GM23338 (cell line): ENCODE results near the gene DHRS13. TPM values are rescaled to one million over a fixed set of nuclear protein-coding genes. Genes with fewer than 3 reads are reported as not detected.
A peak's percentile ranks its signal among the peaks of the same experiment; 100 is the strongest.

ENCODE experiments used
- ATAC-seq: fragments of 200-7000 bp; cut with Tn5 transposase; 3 replicates; pipeline ENCODE4 v1.9.1; 2020
- DNase-seq: peaks from one replicate; pipeline ENCODE4 v3.0.0-alpha.2; 2015; ENCODE audit warnings: low spot score
- H2AFZ ChIP-seq: fragments of 200-600 bp; sonication (generic); 2 replicates; pipeline ENCODE4 v1.8.0; 2016; ENCODE audit warnings: antibody characterized with exemption, mild to moderate bottlenecking, moderate library complexity
- H3F3A ChIP-seq: fragments of 200-600 bp; sonication (generic); replicated peaks from 2 replicates; pipeline ENCODE4 v1.8.0; 2017; ENCODE audit warnings: antibody characterized with exemption, mixed run types, low read depth
- H3K27ac ChIP-seq: fragments of 200-600 bp; sonication (generic); 2 replicates; pipeline ENCODE4 v1.6.1; 2016; ENCODE audit warnings: low read depth
- H3K27me3 ChIP-seq: fragments of 200-600 bp; sonication (generic); 2 replicates; pipeline ENCODE4 v1.8.0; 2016; ENCODE audit warnings: mild to moderate bottlenecking, mixed run types, moderate library complexity; ENCODE audit not compliant: insufficient read depth
- H3K36me3 ChIP-seq: fragments of 200-600 bp; sonication (generic); 2 replicates; pipeline ENCODE4 v1.8.0; 2016; ENCODE audit warnings: mild to moderate bottlenecking; ENCODE audit not compliant: insufficient read depth
- H3K4me1 ChIP-seq: fragments of 200-600 bp; sonication (generic); 2 replicates; pipeline ENCODE4 v1.8.0; 2016; ENCODE audit warnings: mild to moderate bottlenecking, moderate library complexity; ENCODE audit not compliant: insufficient read depth
- H3K4me2 ChIP-seq: fragments of 200-600 bp; sonication (generic); 2 replicates; pipeline ENCODE4 v1.7.1; 2017; ENCODE audit warnings: mixed run types
- H3K4me3 ChIP-seq: fragments of 200-600 bp; sonication (generic); 2 replicates; pipeline ENCODE4 v1.6.1; 2016; ENCODE audit warnings: mixed run types
- H3K79me2 ChIP-seq: fragments of 200-600 bp; sonication (generic); replicated peaks from 2 replicates; pipeline ENCODE4 v1.8.0; 2017; ENCODE audit warnings: mild to moderate bottlenecking; ENCODE audit not compliant: insufficient read depth
- H3K9me2 ChIP-seq: fragments of 200-600 bp; sonication (generic); 2 replicates; pipeline ENCODE4 v1.8.0; 2017; ENCODE audit not compliant: insufficient read depth
- H4K20me1 ChIP-seq: fragments of 200-600 bp; sonication (generic); replicated peaks from 2 replicates; pipeline ENCODE4 v1.8.0; 2017; ENCODE audit warnings: mild to moderate bottlenecking; ENCODE audit not compliant: insufficient read depth
- H3K27ac Mint-ChIP-seq: 2 replicates; pipeline ENCODE4 v1.8.0; 2020; ENCODE audit warnings: inconsistent platforms, mild to moderate bottlenecking, moderate library complexity, mixed read lengths
- H3K27me3 Mint-ChIP-seq: 3 replicates; pipeline ENCODE4 v1.8.0; 2022; ENCODE audit warnings: low read depth, mild to moderate bottlenecking, moderate library complexity, mixed read lengths, inconsistent platforms; ENCODE audit not compliant: insufficient read depth, poor library complexity
- H3K36me3 Mint-ChIP-seq: 3 replicates; pipeline ENCODE4 v1.8.0; 2021; ENCODE audit warnings: low read depth, mild to moderate bottlenecking, inconsistent platforms, moderate library complexity, mixed read lengths
- H3K4me1 Mint-ChIP-seq: 3 replicates; pipeline ENCODE4 v1.8.0; 2020; ENCODE audit warnings: mild to moderate bottlenecking, inconsistent platforms, mixed read lengths
- H3K4me3 Mint-ChIP-seq: 3 replicates; pipeline ENCODE4 v1.8.0; 2021; ENCODE audit warnings: moderate library complexity, mild to moderate bottlenecking, inconsistent platforms, mixed read lengths
- H3K9me3 Mint-ChIP-seq: 3 replicates; pipeline ENCODE4 v1.8.0; 2020; ENCODE audit warnings: moderate library complexity, mild to moderate bottlenecking, inconsistent platforms, mixed read lengths
- CREB1 ChIP-seq: fragments of 250-450 bp; sonication (Bioruptor Pico); IDR thresholded peaks from 2 replicates; pipeline ENCODE4 v1.5.0; 2020; ENCODE audit warnings: low read depth, mild to moderate bottlenecking, moderate library complexity
- EZH2phosphoT487 ChIP-seq: fragments of 200-600 bp; sonication (generic); IDR thresholded peaks from one replicate; pipeline ENCODE4 v1.8.1; 2018; ENCODE audit warnings: antibody characterized with exemption; ENCODE audit not compliant: unreplicated experiment
- JUNB ChIP-seq: IDR thresholded peaks from one replicate; pipeline ENCODE4 v1.6.1; 2016; ENCODE audit warnings: antibody characterized with exemption; ENCODE audit not compliant: unreplicated experiment
- ZNF331 ChIP-seq: fragments of 250-450 bp; sonication (Bioruptor Pico); IDR thresholded peaks from 2 replicates; pipeline ENCODE4 v1.5.0; 2020; ENCODE audit warnings: low read depth, mild to moderate bottlenecking, moderate library complexity
- polyA plus RNA-seq: library from polyadenylated mRNA; unstranded; fragments of >200 nt; fragmentation: Nextera tagmentation; extraction: Ambion mirVana; gene quantifications from 2 replicates; pipeline ENCODE4 v1.2.1, GENCODE V29; 2016
- total RNA-seq: library from RNA; depleted of rRNA; stranded (reverse); fragments of >200 nt; shearing (Covaris generic); gene quantifications from 2 replicates; pipeline ENCODE4 v1.2.3, GENCODE V29; 2014
- TF ChIP-seq, protein P1 (sequence below), 2 experiments: fragments of 200-600 bp in 1 of 2; sonication (generic) in 1 of 2; conservative IDR thresholded peaks; 2 replicates each; pipeline versions ENCODE4 v1.5.1 to v1.6.1; 2016 to 2017; ENCODE audit warnings: antibody characterized with exemption in 2 of 2, low read depth in 2 of 2, mild to moderate bottlenecking in 2 of 2, moderate library complexity in 1 of 2
- TF ChIP-seq, protein P2 (sequence below): IDR thresholded peaks from one replicate; pipeline ENCODE4 v1.6.1; 2018; ENCODE audit warnings: antibody characterized with exemption; ENCODE audit not compliant: unreplicated experiment

DHRS13 gene
- total and polyA plus RNA-seq, 2 experiments from 2014 or later: 5.4 to 34.2 TPM

DNA sequence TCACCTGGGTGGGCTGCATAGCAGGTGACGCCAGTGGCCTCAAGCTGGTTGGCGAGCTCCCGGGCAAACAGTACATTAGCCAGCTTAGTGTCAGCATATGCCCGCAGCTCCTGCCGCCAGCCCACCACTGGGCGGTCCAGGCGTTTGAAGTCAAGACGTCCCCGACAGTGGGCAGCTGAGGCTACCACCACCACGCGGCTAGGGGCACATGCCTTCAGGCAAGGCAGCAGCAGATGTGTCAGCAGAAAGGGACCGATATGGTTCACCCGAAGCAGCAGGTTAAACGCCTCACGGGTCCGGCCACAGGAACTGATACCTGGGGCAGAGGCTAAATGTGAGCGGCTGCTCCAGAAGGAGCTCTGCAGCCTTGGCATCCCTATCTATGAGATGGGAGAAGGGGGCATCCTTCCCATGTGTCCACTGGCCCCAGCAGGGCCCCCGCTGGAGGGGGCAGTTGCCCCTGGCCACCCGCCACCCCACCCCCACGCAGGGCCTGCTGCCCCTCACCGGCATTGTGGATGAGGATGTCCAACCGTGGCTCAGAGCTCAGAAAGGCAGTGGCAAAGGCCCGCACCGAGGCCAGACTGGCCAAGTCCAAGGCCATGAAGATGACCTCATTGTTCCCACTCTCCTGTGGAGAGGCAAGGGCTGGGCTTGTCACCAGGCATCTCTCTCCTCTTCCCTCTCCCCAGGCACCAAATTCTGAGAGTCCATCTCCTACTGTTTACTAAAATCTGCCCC, 1.7 kb downstream of the DHRS13 start:
- no peak for DNase-seq
- H2AFZ ChIP-seq: no peak overlapping the region
- Mint-ChIP-seq H3K4me1 (peaks cover 45% of the 10 kb centered on the region), H3K36me3 (peaks cover 29% of the 10 kb centered on the region), H3K4me3 (peak overlapping the region; percentile 82), H3K27me3 (peaks cover 31% of the 10 kb centered on the region), H3K27ac (no peak overlapping the region), H3K9me3 (no peaks in the 10 kb centered on the region; the same call in 1 of the 3 replicates)
- H4K20me1 ChIP-seq: peaks cover 11% of the 10 kb centered on the region
- no peak overlapping the region for H3K27ac ChIP-seq
- ATAC-seq: no peak
- H3K79me2 ChIP-seq: peaks cover 24% of the 10 kb centered on the region
- H3K9me2 ChIP-seq: no peaks in the 10 kb centered on the region
- H3K4me3 ChIP-seq: peak overlapping the region; percentile 92
- no peaks in the 10 kb centered on the region; the same call in 1 of the 2 replicates for H3K36me3 ChIP-seq
- TF ChIP-seq EZH2phosphoT487 (no peak), ZNF331 (CRISPR knock-in tag) (no peak), CREB1 (no peak), JUNB (no peak)
- H3K4me2 ChIP-seq: peak overlapping the region; percentile 92
- H3F3A ChIP-seq: peaks cover 51% of the 10 kb centered on the region
- peaks cover 28% of the 10 kb centered on the region for H3K4me1 ChIP-seq
- H3K27me3 ChIP-seq: no peaks in the 10 kb centered on the region

DNA sequence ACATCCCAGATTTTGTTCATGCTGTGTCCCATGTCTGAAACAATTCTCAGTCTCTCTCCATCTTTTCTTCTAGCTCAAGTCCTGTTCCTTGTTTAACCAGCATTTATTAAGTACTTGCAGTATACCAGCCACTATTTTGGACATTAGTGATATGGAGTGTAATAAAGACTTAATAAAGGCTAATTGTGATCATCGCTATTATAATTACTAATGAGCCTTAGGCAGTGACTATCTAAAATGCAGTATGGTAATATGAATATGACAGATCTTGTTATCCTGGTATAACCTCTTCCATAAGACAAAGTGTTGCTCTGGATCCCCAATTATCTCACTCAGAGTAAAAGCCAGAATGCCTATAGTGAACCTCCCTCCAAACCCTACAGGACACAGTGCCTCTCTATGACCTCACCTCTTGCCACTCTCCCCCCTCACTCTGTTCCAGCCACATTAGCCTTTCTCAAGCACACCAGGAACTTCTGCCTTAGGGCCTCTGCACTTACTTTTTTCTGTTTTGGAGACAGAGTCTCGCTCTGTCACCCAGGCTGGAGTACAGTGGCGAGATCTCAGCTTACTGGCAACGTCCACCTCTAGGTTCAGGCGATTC, 3.6 kb downstream of the DHRS13 start:
- DNase-seq: no peak
- Histone ChIP-seq H3K9me2 (no peaks in the 10 kb centered on the region), H3F3A (peaks cover 54% of the 10 kb centered on the region), H3K4me3 (no peak overlapping the region), H3K27me3 (no peaks in the 10 kb centered on the region), H3K36me3 (no peaks in the 10 kb centered on the region; the same call in 1 of the 2 replicates), H2AFZ (no peak overlapping the region), H3K4me2 (no peak overlapping the region), H3K79me2 (peaks cover 42% of the 10 kb centered on the region), H4K20me1 (peaks cover 15% of the 10 kb centered on the region), H3K4me1 (peaks cover 27% of the 10 kb centered on the region), H3K27ac (no peak overlapping the region)
- Mint-ChIP-seq H3K27ac (no peak overlapping the region), H3K36me3 (peaks cover 25% of the 10 kb centered on the region), H3K27me3 (peaks cover 31% of the 10 kb centered on the region), H3K9me3 (no peaks in the 10 kb centered on the region; the same call in 1 of the 3 replicates), H3K4me3 (no peak overlapping the region; the same call in 2 of the 3 replicates), H3K4me1 (peaks cover 39% of the 10 kb centered on the region)
- ATAC-seq: no peak
- TF ChIP-seq, protein P1, sequence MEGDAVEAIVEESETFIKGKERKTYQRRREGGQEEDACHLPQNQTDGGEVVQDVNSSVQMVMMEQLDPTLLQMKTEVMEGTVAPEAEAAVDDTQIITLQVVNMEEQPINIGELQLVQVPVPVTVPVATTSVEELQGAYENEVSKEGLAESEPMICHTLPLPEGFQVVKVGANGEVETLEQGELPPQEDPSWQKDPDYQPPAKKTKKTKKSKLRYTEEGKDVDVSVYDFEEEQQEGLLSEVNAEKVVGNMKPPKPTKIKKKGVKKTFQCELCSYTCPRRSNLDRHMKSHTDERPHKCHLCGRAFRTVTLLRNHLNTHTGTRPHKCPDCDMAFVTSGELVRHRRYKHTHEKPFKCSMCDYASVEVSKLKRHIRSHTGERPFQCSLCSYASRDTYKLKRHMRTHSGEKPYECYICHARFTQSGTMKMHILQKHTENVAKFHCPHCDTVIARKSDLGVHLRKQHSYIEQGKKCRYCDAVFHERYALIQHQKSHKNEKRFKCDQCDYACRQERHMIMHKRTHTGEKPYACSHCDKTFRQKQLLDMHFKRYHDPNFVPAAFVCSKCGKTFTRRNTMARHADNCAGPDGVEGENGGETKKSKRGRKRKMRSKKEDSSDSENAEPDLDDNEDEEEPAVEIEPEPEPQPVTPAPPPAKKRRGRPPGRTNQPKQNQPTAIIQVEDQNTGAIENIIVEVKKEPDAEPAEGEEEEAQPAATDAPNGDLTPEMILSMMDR (conservative IDR thresholded peaks at IDR 0.05; ENCODE audit: low read depth in 2 of 2): no peak
- TF ChIP-seq CREB1: no peak
- TF ChIP-seq, protein P2, sequence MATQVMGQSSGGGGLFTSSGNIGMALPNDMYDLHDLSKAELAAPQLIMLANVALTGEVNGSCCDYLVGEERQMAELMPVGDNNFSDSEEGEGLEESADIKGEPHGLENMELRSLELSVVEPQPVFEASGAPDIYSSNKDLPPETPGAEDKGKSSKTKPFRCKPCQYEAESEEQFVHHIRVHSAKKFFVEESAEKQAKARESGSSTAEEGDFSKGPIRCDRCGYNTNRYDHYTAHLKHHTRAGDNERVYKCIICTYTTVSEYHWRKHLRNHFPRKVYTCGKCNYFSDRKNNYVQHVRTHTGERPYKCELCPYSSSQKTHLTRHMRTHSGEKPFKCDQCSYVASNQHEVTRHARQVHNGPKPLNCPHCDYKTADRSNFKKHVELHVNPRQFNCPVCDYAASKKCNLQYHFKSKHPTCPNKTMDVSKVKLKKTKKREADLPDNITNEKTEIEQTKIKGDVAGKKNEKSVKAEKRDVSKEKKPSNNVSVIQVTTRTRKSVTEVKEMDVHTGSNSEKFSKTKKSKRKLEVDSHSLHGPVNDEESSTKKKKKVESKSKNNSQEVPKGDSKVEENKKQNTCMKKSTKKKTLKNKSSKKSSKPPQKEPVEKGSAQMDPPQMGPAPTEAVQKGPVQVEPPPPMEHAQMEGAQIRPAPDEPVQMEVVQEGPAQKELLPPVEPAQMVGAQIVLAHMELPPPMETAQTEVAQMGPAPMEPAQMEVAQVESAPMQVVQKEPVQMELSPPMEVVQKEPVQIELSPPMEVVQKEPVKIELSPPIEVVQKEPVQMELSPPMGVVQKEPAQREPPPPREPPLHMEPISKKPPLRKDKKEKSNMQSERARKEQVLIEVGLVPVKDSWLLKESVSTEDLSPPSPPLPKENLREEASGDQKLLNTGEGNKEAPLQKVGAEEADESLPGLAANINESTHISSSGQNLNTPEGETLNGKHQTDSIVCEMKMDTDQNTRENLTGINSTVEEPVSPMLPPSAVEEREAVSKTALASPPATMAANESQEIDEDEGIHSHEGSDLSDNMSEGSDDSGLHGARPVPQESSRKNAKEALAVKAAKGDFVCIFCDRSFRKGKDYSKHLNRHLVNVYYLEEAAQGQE: no peak
